Skeletal muscle cell (primary cell): Measurements from ENCODE around the gene COA1.

ENCODE experiments used
- DNase-seq: peaks from one replicate; pipeline ENCODE4 v3.0.0-alpha.2; 2010; ENCODE audit warnings: low read depth
- H3K4me3 ChIP-seq: 2 replicates; pipeline ENCODE4 v1.5.1; 2011; ENCODE audit warnings: low read depth, mild to moderate bottlenecking, control low read depth, low read length, moderate library complexity

COA1 gene

GRCh38 chr7:43758822-43759683, 29.7 kb upstream of the COA1 start:
- DNase-seq = no peak
- peak overlapping the region; percentile 55 for H3K4me3 ChIP-seq

GRCh38 chr7:43758029-43758821, 28.9 kb upstream of the COA1 start, which contains the start of gene BLVRA:
Gene BLVRA, plus strand, starts transcription at chr7:43758680. Its CDS starts 12,479 bp downstream, at chr7:43771159.
- no peak for DNase-seq
- peak within 1 kb of the TSS; percentile 55 for H3K4me3 ChIP-seq

- no peak overlapping the region for H3K4me3 ChIP-seq
- DNase-seq = no peak
Observed at GRCh38 chr7:43757073-43757720, 27.9 kb upstream of the COA1 start.

- H3K4me3 ChIP-seq = no peak overlapping the region
- DNase-seq = peak; percentile 53
Observed at GRCh38 chr7:43756368-43757072, 27.2 kb upstream of the COA1 start.

- no peak overlapping the region for H3K4me3 ChIP-seq
- no peak for DNase-seq
Observed at GRCh38 chr7:43754596-43754995, 25.3 kb upstream of the COA1 start.

- DNase-seq = no peak
Observed at GRCh38 chr7:43753843-43754242, 24.5 kb upstream of the COA1 start.

GRCh38 chr7:43753271-43753810, 24.0 kb upstream of the COA1 start:
- no peak overlapping the region for H3K4me3 ChIP-seq
- DNase-seq = no peak

More at GRCh38 chr7:43753843-43754242, 24.5 kb upstream of the COA1 start:
- no peak overlapping the region for H3K4me3 ChIP-seq

- H3K4me3 ChIP-seq = no peak overlapping the region
- DNase-seq = no peak
Observed at GRCh38 chr7:43752411-43752810, 23.1 kb upstream of the COA1 start.

GRCh38 chr7:43750016-43750887, 20.9 kb upstream of the COA1 start:
- no peak overlapping the region for H3K4me3 ChIP-seq
- peak; percentile 44 for DNase-seq

- no peak for DNase-seq
- H3K4me3 ChIP-seq = no peak overlapping the region
Observed at GRCh38 chr7:43749383-43749940, 20.1 kb upstream of the COA1 start.

GRCh38 chr7:43747328-43748105, 18.2 kb upstream of the COA1 start:
- DNase-seq = no peak
- no peak overlapping the region for H3K4me3 ChIP-seq

- DNase-seq = no peak
- H3K4me3 ChIP-seq = no peak overlapping the region
Observed at GRCh38 chr7:43742692-43743091, 13.4 kb upstream of the COA1 start.

- no peak for DNase-seq
Observed at GRCh38 chr7:43737467-43738127, 8.3 kb upstream of the COA1 start.

GRCh38 chr7:43735802-43736603, 6.7 kb upstream of the COA1 start:
- no peak overlapping the region for H3K4me3 ChIP-seq
- no peak for DNase-seq

More at GRCh38 chr7:43737467-43738127, 8.3 kb upstream of the COA1 start:
- no peak overlapping the region for H3K4me3 ChIP-seq

- no peak overlapping the region for H3K4me3 ChIP-seq
- DNase-seq = no peak
Observed at GRCh38 chr7:43735403-43735801, 6.1 kb upstream of the COA1 start.
